ENCODE data around the gene ST8SIA2.

Gene ST8SIA2

DNA sequence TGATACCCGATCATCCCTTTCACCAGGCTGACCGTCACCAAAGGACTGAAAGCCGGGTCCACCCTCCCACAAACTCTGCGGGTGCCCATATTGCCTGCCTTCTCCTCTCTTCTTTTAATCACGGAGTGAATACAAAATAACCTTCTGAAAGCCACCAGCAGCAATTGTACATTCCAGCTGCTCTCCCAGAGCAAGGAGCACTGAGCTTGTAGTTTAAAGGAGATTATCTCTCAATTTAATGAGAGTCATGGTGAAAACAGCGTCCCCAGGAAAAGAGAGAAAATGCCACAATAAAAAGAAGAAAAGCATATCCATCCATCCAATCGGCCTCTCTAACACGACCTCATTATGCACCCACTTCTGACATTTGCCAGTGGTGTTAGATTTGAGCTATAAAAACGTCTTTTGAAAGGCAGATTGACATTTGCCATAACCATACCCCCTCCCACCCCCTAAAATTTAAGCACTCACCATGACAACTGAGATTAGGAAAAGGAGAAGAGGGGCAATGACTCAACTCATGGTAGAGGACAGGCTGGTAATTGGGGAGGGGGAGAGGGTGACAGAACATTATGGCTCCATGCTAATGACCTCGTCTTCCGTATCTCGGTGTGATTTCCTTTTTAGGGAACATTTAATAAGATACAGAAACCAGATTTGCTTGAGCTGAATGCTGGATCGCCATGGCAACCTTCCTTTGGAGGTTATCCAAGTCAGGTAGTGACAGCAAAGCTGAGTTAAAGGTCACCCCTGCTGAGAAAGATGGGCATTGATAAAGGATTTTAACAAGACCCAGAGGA lies 106.2 kb downstream of the ST8SIA2 start:
- DNase-seq, result no peak

- no peak for DNase-seq
Observed at GRCh38 chr15:92502336-92502735, 108.7 kb downstream of the ST8SIA2 start.

- DNase-seq, result no peak
Observed at GRCh38 chr15:92502930-92503857, 109.5 kb downstream of the ST8SIA2 start.

DNA sequence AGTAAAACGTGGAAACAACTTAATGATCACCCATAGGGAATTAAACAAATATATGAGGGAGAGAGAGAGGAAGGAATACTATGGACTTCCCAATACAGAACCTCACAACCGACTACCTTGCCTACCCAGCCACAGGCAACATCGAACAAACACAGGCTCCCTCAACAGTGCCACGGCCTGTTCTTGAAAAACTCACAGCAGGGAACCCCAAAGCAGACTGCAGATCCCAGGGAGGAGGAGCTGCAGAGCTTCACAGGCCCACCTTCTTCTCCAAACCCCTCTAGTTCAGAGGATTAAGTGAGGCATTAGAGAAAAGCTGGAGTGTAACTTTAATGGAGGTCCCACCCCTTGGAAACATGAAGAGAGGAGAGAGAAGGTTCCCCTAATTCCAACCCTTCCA lies 110.2 kb downstream of the ST8SIA2 start:
- no peak for DNase-seq

DNA sequence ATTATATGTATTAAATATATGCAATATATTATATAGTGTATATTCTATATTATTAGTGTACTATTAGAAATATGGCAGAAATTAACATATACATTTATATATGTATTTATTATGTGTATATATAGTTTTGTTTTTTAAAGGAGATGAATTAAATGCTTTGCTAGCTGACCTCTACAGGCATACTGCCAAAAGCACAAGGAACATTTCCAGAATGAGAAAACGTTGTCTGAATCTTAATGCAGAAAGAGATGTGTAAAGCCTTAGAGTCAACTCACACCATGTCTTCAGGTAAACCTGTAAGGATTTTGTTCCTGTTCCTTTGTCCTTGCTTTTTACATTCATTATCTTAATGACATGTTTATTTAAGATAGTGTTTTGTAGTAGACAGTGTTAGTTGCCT lies 111.9 kb downstream of the ST8SIA2 start:
- no peak for DNase-seq

GRCh38 chr15:92506506-92506905 lies 112.8 kb downstream of the ST8SIA2 start:
- DNase-seq, result no peak

- no peak for DNase-seq
Observed at GRCh38 chr15:92510163-92510882, 116.6 kb downstream of the ST8SIA2 start.

Data from GDM1 (cell line).